Measurements from ENCODE around the gene KRTAP12-1.

The KRTAP12-1 gene

GRCh38 chr21:44722731-44723130 is 40.8 kb upstream of the KRTAP12-1 start:
- TF ChIP-seq FOXM1 (IDR thresholded peaks at IDR 0.05; ENCODE audit: borderline replicate concordance, low read depth) = no peak
- TF ChIP-seq EGR1 (IDR thresholded peaks at IDR 0.05) = no peak
- TF ChIP-seq USF1 (IDR thresholded peaks at IDR 0.05) = no peak
- TF ChIP-seq TCF12 (IDR thresholded peaks at IDR 0.05; ENCODE audit: low read depth) = no peak
- no peak for TF ChIP-seq CEBPB (IDR thresholded peaks at IDR 0.05)
- no peak for TF ChIP-seq EP300 (IDR thresholded peaks at IDR 0.05; ENCODE audit: borderline replicate concordance)
- no peak for TF ChIP-seq YY1 (IDR thresholded peaks at IDR 0.05; ENCODE audit: low read depth)
- TF ChIP-seq CREB1 (IDR thresholded peaks at IDR 0.05; ENCODE audit: low read depth) = no peak
- TF ChIP-seq MAX (IDR thresholded peaks at IDR 0.05) = no peak
- no peak for TF ChIP-seq ZBTB7A (IDR thresholded peaks at IDR 0.05; ENCODE audit: low read depth)
- TF ChIP-seq TEAD4 (IDR thresholded peaks at IDR 0.05) = no peak
- TF ChIP-seq NFIC (IDR thresholded peaks at IDR 0.05) = no peak
- no peak for TF ChIP-seq TAF1 (IDR thresholded peaks at IDR 0.05; ENCODE audit: low read depth)
- no peak for TF ChIP-seq REST (IDR thresholded peaks at IDR 0.05; ENCODE audit: low read depth)
- no peak for TF ChIP-seq RAD21 (IDR thresholded peaks at IDR 0.05; ENCODE audit: low read depth)

GRCh38 chr21:44720170-44720569 is 38.2 kb upstream of the KRTAP12-1 start:
- no peak for TF ChIP-seq REST (IDR thresholded peaks at IDR 0.05; ENCODE audit: low read depth)
- TF ChIP-seq RAD21 (IDR thresholded peaks at IDR 0.05; ENCODE audit: low read depth) = no peak
- TF ChIP-seq CEBPB (IDR thresholded peaks at IDR 0.05) = no peak
- no peak for TF ChIP-seq CREB1 (IDR thresholded peaks at IDR 0.05; ENCODE audit: low read depth)
- no peak for TF ChIP-seq TCF12 (IDR thresholded peaks at IDR 0.05; ENCODE audit: low read depth)
- TF ChIP-seq USF1 (IDR thresholded peaks at IDR 0.05) = no peak
- TF ChIP-seq NFIC (IDR thresholded peaks at IDR 0.05) = no peak
- no peak for TF ChIP-seq YY1 (IDR thresholded peaks at IDR 0.05; ENCODE audit: low read depth)
- no peak for TF ChIP-seq TEAD4 (IDR thresholded peaks at IDR 0.05)
- TF ChIP-seq TAF1 (IDR thresholded peaks at IDR 0.05; ENCODE audit: low read depth) = no peak
- no peak for TF ChIP-seq EGR1 (IDR thresholded peaks at IDR 0.05)
- no peak for TF ChIP-seq EP300 (IDR thresholded peaks at IDR 0.05; ENCODE audit: borderline replicate concordance)
- TF ChIP-seq ZBTB7A (IDR thresholded peaks at IDR 0.05; ENCODE audit: low read depth) = no peak
- TF ChIP-seq FOXM1 (IDR thresholded peaks at IDR 0.05; ENCODE audit: borderline replicate concordance, low read depth) = no peak

GRCh38 chr21:44718571-44718970 is 36.6 kb upstream of the KRTAP12-1 start:
- TF ChIP-seq TAF1 (IDR thresholded peaks at IDR 0.05; ENCODE audit: low read depth) (no peak), YY1 (IDR thresholded peaks at IDR 0.05; ENCODE audit: low read depth) (no peak), TEAD4 (IDR thresholded peaks at IDR 0.05) (no peak)

GRCh38 chr21:44718093-44718492 is 36.1 kb upstream of the KRTAP12-1 start:
- no peak for TF ChIP-seq REST (IDR thresholded peaks at IDR 0.05; ENCODE audit: low read depth)
- TF ChIP-seq TAF1 (IDR thresholded peaks at IDR 0.05; ENCODE audit: low read depth) = no peak
- TF ChIP-seq TCF12 (IDR thresholded peaks at IDR 0.05; ENCODE audit: low read depth) = no peak
- no peak for TF ChIP-seq CEBPB (IDR thresholded peaks at IDR 0.05)
- no peak for TF ChIP-seq RAD21 (IDR thresholded peaks at IDR 0.05; ENCODE audit: low read depth)
- TF ChIP-seq ZBTB7A (IDR thresholded peaks at IDR 0.05; ENCODE audit: low read depth) = no peak

GRCh38 chr21:44716984-44717383 is 35.0 kb upstream of the KRTAP12-1 start:
- no peak for TF ChIP-seq MAX (IDR thresholded peaks at IDR 0.05)
- TF ChIP-seq EGR1 (IDR thresholded peaks at IDR 0.05) = no peak
- no peak for TF ChIP-seq REST (IDR thresholded peaks at IDR 0.05; ENCODE audit: low read depth)
- no peak for TF ChIP-seq YY1 (IDR thresholded peaks at IDR 0.05; ENCODE audit: low read depth)
- no peak for TF ChIP-seq TEAD4 (IDR thresholded peaks at IDR 0.05)
- no peak for TF ChIP-seq FOXM1 (IDR thresholded peaks at IDR 0.05; ENCODE audit: borderline replicate concordance, low read depth)
- no peak for TF ChIP-seq EP300 (IDR thresholded peaks at IDR 0.05; ENCODE audit: borderline replicate concordance)
- TF ChIP-seq ZBTB7A (IDR thresholded peaks at IDR 0.05; ENCODE audit: low read depth) = no peak
- no peak for TF ChIP-seq CREB1 (IDR thresholded peaks at IDR 0.05; ENCODE audit: low read depth)

Data from Ishikawa (cell line).